Tibial artery (tissue), 4 donors: ENCODE results near the gene PSENEN.

Source experiments
- DNase-seq, 2 donors: peaks; one replicate each; pipeline ENCODE4 v3.0.0-alpha.2; 2019
- H3K27ac ChIP-seq, 2 donors: fragments of 200-600 bp; sonication (generic) in 1 of 2; 1 replicate in 1 of 2; 2 replicates in 1 of 2; pipeline ENCODE4 v1.5.1; 2018 to 2019; ENCODE audit warnings: mild to moderate bottlenecking in 1 of 2
- H3K27me3 ChIP-seq, 2 donors: fragments of 200-600 bp; sonication (generic) in 1 of 2; one replicate each; pipeline versions ENCODE4 v1.5.1 to v1.6.0; 2016 to 2019
- H3K36me3 ChIP-seq, 3 donors: fragments of 200-600 bp; sonication (generic) in 2 of 3; one replicate each; pipeline ENCODE4 v1.5.1; 2016 to 2019; ENCODE audit warnings: mild to moderate bottlenecking in 2 of 3
- H3K4me1 ChIP-seq, 4 donors: fragments of 200-600 bp; sonication (generic) in 2 of 4; 1 replicate in 3 of 4; 2 replicates in 1 of 4; pipeline ENCODE4 v1.5.1; 2016 to 2019
- H3K4me3 ChIP-seq, 2 donors: fragments of 200-600 bp; sonication (generic) in 1 of 2; 1 replicate in 1 of 2; 2 replicates in 1 of 2; pipeline ENCODE4 v1.5.1; 2018 to 2019; ENCODE audit warnings: mild to moderate bottlenecking in 2 of 2
- H3K9me3 ChIP-seq, 3 donors: fragments of 200-600 bp; sonication (generic) in 1 of 3; one replicate each; pipeline ENCODE4 v1.5.1; 2016 to 2019
- CTCF ChIP-seq, 2 experiments: fragments of 200-600 bp in 1 of 2; fragments of 450-650 bp in 1 of 2; IDR thresholded peaks; one replicate each; pipeline ENCODE4 v1.5.1; 2017 to 2019; ENCODE audit warnings: antibody characterized with exemption in 2 of 2, mild to moderate bottlenecking in 1 of 2, moderate library complexity in 1 of 2
- intact Hi-C: fragments of 100-400 bp; cut with DNase I; formaldehyde crosslinking; loops from one replicate; pipeline ENCODE4 v1.15.0; 2023; ENCODE audit warnings: low total_unique reads

The PSENEN gene

GRCh38 chr19:35729763-35730162 is 15.7 kb upstream of the PSENEN start:
- Histone ChIP-seq H3K4me3 (no peak overlapping the region), H3K27ac (no peak overlapping the region), H3K4me1 (no peaks in the 10 kb centered on the region), H3K9me3 (no peaks in the 10 kb centered on the region), H3K27me3 (no peaks in the 10 kb centered on the region), H3K36me3 (peaks cover 81 to 100% (median 98%) of the 10 kb centered on the region in 3 donors)
- TF ChIP-seq CTCF (IDR thresholded peaks at IDR 0.05): no peak
- intact Hi-C loops: no loop called here
- DNase-seq: no peak

GRCh38 chr19:35730326-35730725 is 15.1 kb upstream of the PSENEN start:
- no peak for TF ChIP-seq CTCF (IDR thresholded peaks at IDR 0.05)
- intact Hi-C loops: no loop called here
- no peak overlapping the region for H3K27ac ChIP-seq
- H3K4me1 ChIP-seq: no peaks in the 10 kb centered on the region
- H3K36me3 ChIP-seq: peaks cover 75 to 100% (median 98%) of the 10 kb centered on the region in 3 donors
- no peak for DNase-seq
- H3K27me3 ChIP-seq: no peaks in the 10 kb centered on the region
- no peak overlapping the region for H3K4me3 ChIP-seq
- H3K9me3 ChIP-seq: no peaks in the 10 kb centered on the region

- no peak overlapping the region for H3K27ac ChIP-seq
- no peak overlapping the region for H3K4me3 ChIP-seq
- no peaks in the 10 kb centered on the region for H3K27me3 ChIP-seq
- H3K9me3 ChIP-seq: no peaks in the 10 kb centered on the region
- no peaks in the 10 kb centered on the region for H3K4me1 ChIP-seq
- DNase-seq: no peak
- TF ChIP-seq CTCF (IDR thresholded peaks at IDR 0.05): no peak
- peaks cover 65 to 100% (median 98%) of the 10 kb centered on the region in 3 donors for H3K36me3 ChIP-seq
- intact Hi-C loops: no loop called here
Observed at GRCh38 chr19:35731353-35731752, 14.1 kb upstream of the PSENEN start.

- Histone ChIP-seq H3K4me1 (no peaks in the 10 kb centered on the region), H3K27me3 (no peaks in the 10 kb centered on the region), H3K36me3 (peaks cover 60 to 100% (median 98%) of the 10 kb centered on the region in 3 donors), H3K27ac (no peak overlapping the region), H3K4me3 (no peak overlapping the region), H3K9me3 (no peaks in the 10 kb centered on the region)
- DNase-seq: no peak
- intact Hi-C loops: no loop called here
- TF ChIP-seq CTCF (IDR thresholded peaks at IDR 0.05): no peak
Observed at GRCh38 chr19:35731779-35732405, 13.6 kb upstream of the PSENEN start.

GRCh38 chr19:35732540-35733179 is 12.8 kb upstream of the PSENEN start:
- TF ChIP-seq CTCF (IDR thresholded peaks at IDR 0.05): no peak
- no peak for DNase-seq
- Histone ChIP-seq H3K36me3 (peaks cover 55 to 100% (median 98%) of the 10 kb centered on the region in 3 donors), H3K4me3 (no peak overlapping the region), H3K27ac (no peak overlapping the region), H3K9me3 (no peaks in the 10 kb centered on the region), H3K4me1 (no peaks in the 10 kb centered on the region), H3K27me3 (no peaks in the 10 kb centered on the region)
- intact Hi-C loops: no loop called here
